ENCODE results near the gene CSMD2.
A peak's percentile ranks its signal among the peaks of the same experiment; 100 is the strongest.

The CSMD2 gene

DNA sequence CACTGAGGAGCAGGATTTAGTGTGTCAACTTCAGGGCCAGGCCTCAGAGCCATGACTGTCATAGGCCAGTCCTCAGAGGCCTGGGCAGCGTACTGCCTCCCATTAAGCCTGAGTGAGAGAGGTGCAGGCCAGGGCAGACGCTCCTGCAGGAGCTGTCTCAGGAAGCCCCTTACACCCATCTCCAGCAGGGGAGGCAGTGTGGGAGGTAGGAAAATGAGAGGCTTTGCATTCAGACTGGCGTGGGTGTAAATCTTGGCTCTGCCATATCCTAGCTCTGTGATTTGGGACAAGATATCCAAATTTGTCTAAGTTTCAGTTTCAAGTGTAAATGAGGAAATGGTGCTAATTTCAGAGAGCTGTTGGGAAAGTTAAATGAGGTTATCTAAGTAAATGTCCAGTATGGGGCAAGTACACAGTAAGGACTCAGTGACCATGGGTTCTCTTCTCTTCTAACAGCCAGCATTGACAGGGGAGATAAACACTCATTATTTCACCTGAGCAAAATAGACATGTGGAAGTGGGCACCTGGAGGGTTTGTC is 508.5 kb downstream of the CSMD2 start:
- no peak for DNase-seq
- Histone ChIP-seq H3K36me3 (ENCODE audit: insufficient read depth, low read length) (no peaks in the 10 kb centered on the region), H3K4me2 (ENCODE audit: insufficient read depth, low read length) (no peak overlapping the region), H2AFZ (ENCODE audit: low read depth, low read length) (no peak overlapping the region), H3K4me3 (ENCODE audit: low read depth in 1 of 2, low read length in 2 of 2) (no peak overlapping the region), H3K4me1 (ENCODE audit: insufficient read depth, low read length) (no peaks in the 10 kb centered on the region), H3K9ac (ENCODE audit: low read depth, low read length) (no peak overlapping the region), H3K27me3 (ENCODE audit: insufficient read depth, low read length, poor library complexity) (peaks cover 33% of the 10 kb centered on the region), H4K20me1 (ENCODE audit: insufficient read depth, low read length) (no peaks in the 10 kb centered on the region), H3K27ac (ENCODE audit: low read length) (no peak overlapping the region), H3K9me3 (ENCODE audit: insufficient read depth, low read length, severe bottlenecking) (no peaks in the 10 kb centered on the region), H3K79me2 (ENCODE audit: insufficient read depth, low read length) (no peaks in the 10 kb centered on the region)
- TF ChIP-seq EZH2 (IDR thresholded peaks at IDR 0.05; ENCODE audit: borderline replicate concordance, low read depth, low read length, severe bottlenecking), result no peak
- TF ChIP-seq, protein P1, sequence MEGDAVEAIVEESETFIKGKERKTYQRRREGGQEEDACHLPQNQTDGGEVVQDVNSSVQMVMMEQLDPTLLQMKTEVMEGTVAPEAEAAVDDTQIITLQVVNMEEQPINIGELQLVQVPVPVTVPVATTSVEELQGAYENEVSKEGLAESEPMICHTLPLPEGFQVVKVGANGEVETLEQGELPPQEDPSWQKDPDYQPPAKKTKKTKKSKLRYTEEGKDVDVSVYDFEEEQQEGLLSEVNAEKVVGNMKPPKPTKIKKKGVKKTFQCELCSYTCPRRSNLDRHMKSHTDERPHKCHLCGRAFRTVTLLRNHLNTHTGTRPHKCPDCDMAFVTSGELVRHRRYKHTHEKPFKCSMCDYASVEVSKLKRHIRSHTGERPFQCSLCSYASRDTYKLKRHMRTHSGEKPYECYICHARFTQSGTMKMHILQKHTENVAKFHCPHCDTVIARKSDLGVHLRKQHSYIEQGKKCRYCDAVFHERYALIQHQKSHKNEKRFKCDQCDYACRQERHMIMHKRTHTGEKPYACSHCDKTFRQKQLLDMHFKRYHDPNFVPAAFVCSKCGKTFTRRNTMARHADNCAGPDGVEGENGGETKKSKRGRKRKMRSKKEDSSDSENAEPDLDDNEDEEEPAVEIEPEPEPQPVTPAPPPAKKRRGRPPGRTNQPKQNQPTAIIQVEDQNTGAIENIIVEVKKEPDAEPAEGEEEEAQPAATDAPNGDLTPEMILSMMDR (IDR thresholded peaks at IDR 0.05; ENCODE audit: borderline replicate concordance, extremely low read depth, low read length, poor library complexity, severe bottlenecking), result no peak
- no peak for ATAC-seq (ENCODE audit: insufficient read depth, low read depth)

DNA sequence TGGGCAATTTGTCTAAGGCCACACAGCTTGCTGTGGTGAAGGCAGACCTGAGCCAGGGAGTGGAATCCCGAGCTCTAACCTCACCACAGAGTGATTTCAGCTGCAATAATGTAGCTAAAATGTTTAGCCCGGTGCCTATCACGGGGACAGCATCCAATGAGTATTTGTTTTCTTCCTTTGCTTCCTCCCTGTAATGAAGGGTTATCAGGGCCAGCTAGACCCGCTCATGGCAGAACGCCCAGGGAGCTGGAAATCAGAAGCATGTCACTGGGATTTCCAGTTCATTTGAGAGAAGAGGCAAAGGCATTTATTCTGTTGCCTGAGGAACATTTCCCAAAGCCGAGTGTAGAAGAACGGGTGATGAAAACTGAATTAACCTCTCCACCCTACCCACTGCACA is 509.5 kb downstream of the CSMD2 start:
- Histone ChIP-seq H3K9ac (ENCODE audit: low read depth, low read length) (no peak overlapping the region), H3K4me2 (ENCODE audit: insufficient read depth, low read length) (no peak overlapping the region), H3K36me3 (ENCODE audit: insufficient read depth, low read length) (no peaks in the 10 kb centered on the region), H4K20me1 (ENCODE audit: insufficient read depth, low read length) (no peaks in the 10 kb centered on the region), H3K27me3 (ENCODE audit: insufficient read depth, low read length, poor library complexity) (peaks cover 28% of the 10 kb centered on the region), H2AFZ (ENCODE audit: low read depth, low read length) (no peak overlapping the region), H3K27ac (ENCODE audit: low read length) (no peak overlapping the region), H3K4me1 (ENCODE audit: insufficient read depth, low read length) (no peaks in the 10 kb centered on the region), H3K9me3 (ENCODE audit: insufficient read depth, low read length, severe bottlenecking) (no peaks in the 10 kb centered on the region), H3K4me3 (ENCODE audit: low read depth in 1 of 2, low read length in 2 of 2) (no peak overlapping the region), H3K79me2 (ENCODE audit: insufficient read depth, low read length) (no peaks in the 10 kb centered on the region)
- TF ChIP-seq EZH2 (IDR thresholded peaks at IDR 0.05; ENCODE audit: borderline replicate concordance, low read depth, low read length, severe bottlenecking), result no peak
- TF ChIP-seq, protein P1 (IDR thresholded peaks at IDR 0.05; ENCODE audit: borderline replicate concordance, extremely low read depth, low read length, poor library complexity, severe bottlenecking), result no peak
- no peak for DNase-seq
- no peak for ATAC-seq (ENCODE audit: insufficient read depth, low read depth)

DNA sequence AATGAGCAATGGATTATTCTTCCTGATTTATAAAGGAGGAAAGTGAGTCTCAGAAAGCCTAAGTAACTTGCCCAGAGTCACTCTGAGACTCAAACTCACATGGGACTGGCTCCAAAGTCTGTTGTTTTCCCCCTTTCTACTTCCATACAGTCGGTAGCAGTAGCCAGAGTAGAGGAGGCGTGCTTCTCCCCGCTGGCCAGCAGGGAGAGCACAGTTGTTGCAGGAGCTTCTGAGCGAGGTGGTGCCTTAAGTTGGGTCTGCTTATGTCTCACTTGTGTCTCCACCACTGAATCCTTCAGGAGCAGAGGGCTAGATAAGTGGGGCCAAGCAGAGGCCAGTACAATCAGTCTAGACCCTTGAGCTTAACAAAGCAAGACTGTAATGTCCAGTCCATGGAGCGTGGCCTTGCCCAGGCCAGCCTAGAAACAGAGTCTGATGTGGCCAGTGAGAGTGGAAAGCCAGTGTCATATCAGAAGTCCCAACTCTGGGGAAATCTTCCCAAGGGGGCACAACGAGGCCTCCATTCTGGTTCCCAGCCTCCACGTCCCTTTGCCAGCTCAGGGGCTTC is 510.7 kb downstream of the CSMD2 start:
- TF ChIP-seq EZH2 (IDR thresholded peaks at IDR 0.05; ENCODE audit: borderline replicate concordance, low read depth, low read length, severe bottlenecking), result no peak
- TF ChIP-seq, protein P1 (IDR thresholded peaks at IDR 0.05; ENCODE audit: borderline replicate concordance, extremely low read depth, low read length, poor library complexity, severe bottlenecking), result peak; percentile 45
- H3K9ac ChIP-seq (ENCODE audit: low read depth, low read length), result no peak overlapping the region
- H3K36me3 ChIP-seq (ENCODE audit: insufficient read depth, low read length), result no peaks in the 10 kb centered on the region
- peaks cover 24% of the 10 kb centered on the region for H3K27me3 ChIP-seq (ENCODE audit: insufficient read depth, low read length, poor library complexity)
- no peak overlapping the region for H3K27ac ChIP-seq (ENCODE audit: low read length)
- DNase-seq (no peak), ATAC-seq (ENCODE audit: insufficient read depth, low read depth) (no peak)
- H3K4me2 ChIP-seq (ENCODE audit: insufficient read depth, low read length), result no peak overlapping the region
- H3K4me1 ChIP-seq (ENCODE audit: insufficient read depth, low read length), result no peaks in the 10 kb centered on the region
- H3K9me3 ChIP-seq (ENCODE audit: insufficient read depth, low read length, severe bottlenecking), result no peaks in the 10 kb centered on the region
- H3K4me3 ChIP-seq (ENCODE audit: low read depth in 1 of 2, low read length in 2 of 2), result no peak overlapping the region
- no peaks in the 10 kb centered on the region for H3K79me2 ChIP-seq (ENCODE audit: insufficient read depth, low read length)
- no peak overlapping the region for H2AFZ ChIP-seq (ENCODE audit: low read depth, low read length)
- H4K20me1 ChIP-seq (ENCODE audit: insufficient read depth, low read length), result no peaks in the 10 kb centered on the region
